ENCODE results near the gene CD6.

GRCh38 chr11:60973699-60974098 is 2.2 kb downstream of the CD6 start:
- TF ChIP-seq CTCF (IDR thresholded peaks at IDR 0.05; ENCODE audit: insufficient read depth, low read depth, low read length) = no peak
- TF ChIP-seq EZH2 (IDR thresholded peaks at IDR 0.05; ENCODE audit: insufficient read depth, low read length) = no peak
